ENCODE data around the gene PSMG3. TPM values are rescaled to one million over a fixed set of nuclear protein-coding genes. Genes with fewer than 3 reads are reported as not detected.

PSMG3 gene
- total RNA-seq, 1 donor from 2014 or later, result 56.6 TPM

GRCh38 chr7:1593904-1594421 is 24.1 kb upstream of the PSMG3 start:
- Mint-ChIP-seq H3K4me1 (ENCODE audit: low read depth, unreplicated experiment) (peaks cover 25% of the 10 kb centered on the region), H3K4me3 (ENCODE audit: unreplicated experiment) (no peak overlapping the region), H3K27me3 (ENCODE audit: unreplicated experiment) (peaks cover 10% of the 10 kb centered on the region), H3K9me3 (ENCODE audit: unreplicated experiment) (peaks cover 14% of the 10 kb centered on the region), H3K36me3 (ENCODE audit: unreplicated experiment) (peaks cover 4% of the 10 kb centered on the region), H3K27ac (ENCODE audit: unreplicated experiment) (no peak overlapping the region)
- TF ChIP-seq CTCF (IDR thresholded peaks at IDR 0.05; ENCODE audit: partially characterized antibody, unreplicated experiment), result no peak
- DNase-seq, result no peak

- Mint-ChIP-seq H3K4me3 (ENCODE audit: unreplicated experiment) (no peak overlapping the region), H3K36me3 (ENCODE audit: unreplicated experiment) (no peaks in the 10 kb centered on the region), H3K27ac (ENCODE audit: unreplicated experiment) (no peak overlapping the region), H3K4me1 (ENCODE audit: low read depth, unreplicated experiment) (peaks cover 21% of the 10 kb centered on the region), H3K27me3 (ENCODE audit: unreplicated experiment) (peaks cover 8% of the 10 kb centered on the region), H3K9me3 (ENCODE audit: unreplicated experiment) (peaks cover 9% of the 10 kb centered on the region)
- TF ChIP-seq CTCF (IDR thresholded peaks at IDR 0.05; ENCODE audit: partially characterized antibody, unreplicated experiment), result peak; percentile 20
- DNase-seq, result no peak
Measured at GRCh38 chr7:1593091-1593866, 23.4 kb upstream of the PSMG3 start.

- Mint-ChIP-seq H3K9me3 (ENCODE audit: unreplicated experiment) (peaks cover 10% of the 10 kb centered on the region), H3K27me3 (ENCODE audit: unreplicated experiment) (peaks cover 8% of the 10 kb centered on the region)
Measured at GRCh38 chr7:1592299-1592871, 22.6 kb upstream of the PSMG3 start.

GRCh38 chr7:1591876-1592275 is 22.0 kb upstream of the PSMG3 start:
- Mint-ChIP-seq H3K27me3 (ENCODE audit: unreplicated experiment) (peaks cover 8% of the 10 kb centered on the region), H3K36me3 (ENCODE audit: unreplicated experiment) (no peaks in the 10 kb centered on the region), H3K4me3 (ENCODE audit: unreplicated experiment) (peak overlapping the region; percentile 55), H3K9me3 (ENCODE audit: unreplicated experiment) (peaks cover 6% of the 10 kb centered on the region), H3K27ac (ENCODE audit: unreplicated experiment) (no peak overlapping the region), H3K4me1 (ENCODE audit: low read depth, unreplicated experiment) (peaks cover 19% of the 10 kb centered on the region)
- no peak for DNase-seq
- no peak for TF ChIP-seq CTCF (IDR thresholded peaks at IDR 0.05; ENCODE audit: partially characterized antibody, unreplicated experiment)

More at GRCh38 chr7:1592299-1592871, 22.6 kb upstream of the PSMG3 start:
- H3K4me1 Mint-ChIP-seq (ENCODE audit: low read depth, unreplicated experiment), result peaks cover 22% of the 10 kb centered on the region
- no peaks in the 10 kb centered on the region for H3K36me3 Mint-ChIP-seq (ENCODE audit: unreplicated experiment)
- no peak overlapping the region for H3K27ac Mint-ChIP-seq (ENCODE audit: unreplicated experiment)
- DNase-seq, result no peak
- no peak for TF ChIP-seq CTCF (IDR thresholded peaks at IDR 0.05; ENCODE audit: partially characterized antibody, unreplicated experiment)
- H3K4me3 Mint-ChIP-seq (ENCODE audit: unreplicated experiment), result no peak overlapping the region

- H3K27me3 Mint-ChIP-seq (ENCODE audit: unreplicated experiment), result peaks cover 8% of the 10 kb centered on the region
- H3K27ac Mint-ChIP-seq (ENCODE audit: unreplicated experiment), result no peak overlapping the region
- DNase-seq, result no peak
- no peak for TF ChIP-seq CTCF (IDR thresholded peaks at IDR 0.05; ENCODE audit: partially characterized antibody, unreplicated experiment)
- peaks cover 7% of the 10 kb centered on the region for H3K9me3 Mint-ChIP-seq (ENCODE audit: unreplicated experiment)
- no peaks in the 10 kb centered on the region for H3K36me3 Mint-ChIP-seq (ENCODE audit: unreplicated experiment)
- H3K4me3 Mint-ChIP-seq (ENCODE audit: unreplicated experiment), result peak overlapping the region; percentile 55
- peaks cover 16% of the 10 kb centered on the region for H3K4me1 Mint-ChIP-seq (ENCODE audit: low read depth, unreplicated experiment)
Measured at GRCh38 chr7:1591396-1591795, 21.6 kb upstream of the PSMG3 start.
